Epithelial cell of esophagus (primary cell): ENCODE data around the gene VSIG10.
"Not testable (repeated sequence)": the region's sequence is repeated elsewhere in the genome, so short reads cannot be mapped to it uniquely, and the experiment has no call there.

Source experiments
- DNase-seq: peaks from one replicate; pipeline ENCODE4 v3.0.0; 2010; ENCODE audit warnings: low read depth
- H3K4me3 ChIP-seq: 2 replicates; pipeline ENCODE4 v1.5.1; 2011; ENCODE audit warnings: mild to moderate bottlenecking, low read length, control low read depth
- CTCF ChIP-seq: IDR thresholded peaks from 2 replicates; pipeline ENCODE4 v1.5.1; 2011; ENCODE audit warnings: low read depth, mild to moderate bottlenecking, low read length, control low read depth, inconsistent platforms; ENCODE audit not compliant: insufficient read depth; ENCODE audit errors: missing control alignments

VSIG10 gene

GRCh38 chr12:118033323-118033722, 70.5 kb downstream of the VSIG10 start:
- no peak for TF ChIP-seq CTCF
- H3K4me3 ChIP-seq = no peak overlapping the region
- peak; percentile 4 for DNase-seq

GRCh38 chr12:118032188-118032587, 71.6 kb downstream of the VSIG10 start:
- H3K4me3 ChIP-seq = no peak overlapping the region
- TF ChIP-seq CTCF = no peak

DNA sequence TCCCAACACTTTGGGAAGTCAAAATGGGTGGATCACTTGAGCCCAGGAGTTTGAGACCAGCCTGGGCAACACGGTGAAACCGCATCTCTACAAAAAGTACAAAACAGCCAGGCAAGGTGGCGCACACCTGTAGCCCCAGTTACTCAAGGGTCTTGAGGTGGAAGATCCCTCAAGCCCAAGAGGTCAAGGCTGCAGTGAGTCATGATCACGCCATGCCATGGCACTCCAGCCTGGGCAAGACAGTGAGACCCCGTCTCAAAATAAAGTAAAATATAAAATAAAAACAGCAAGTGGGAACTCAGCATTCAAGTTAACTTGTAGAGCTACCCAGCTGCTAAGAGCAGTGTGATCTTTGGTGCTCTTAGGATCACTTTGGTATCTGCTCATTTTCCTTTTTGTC, 74.6 kb downstream of the VSIG10 start:
- H3K4me3 ChIP-seq = no peak overlapping the region
- no peak for TF ChIP-seq CTCF
- DNase-seq = no peak

More at GRCh38 chr12:118032188-118032587, 71.6 kb downstream of the VSIG10 start:
- DNase-seq = no peak

DNA sequence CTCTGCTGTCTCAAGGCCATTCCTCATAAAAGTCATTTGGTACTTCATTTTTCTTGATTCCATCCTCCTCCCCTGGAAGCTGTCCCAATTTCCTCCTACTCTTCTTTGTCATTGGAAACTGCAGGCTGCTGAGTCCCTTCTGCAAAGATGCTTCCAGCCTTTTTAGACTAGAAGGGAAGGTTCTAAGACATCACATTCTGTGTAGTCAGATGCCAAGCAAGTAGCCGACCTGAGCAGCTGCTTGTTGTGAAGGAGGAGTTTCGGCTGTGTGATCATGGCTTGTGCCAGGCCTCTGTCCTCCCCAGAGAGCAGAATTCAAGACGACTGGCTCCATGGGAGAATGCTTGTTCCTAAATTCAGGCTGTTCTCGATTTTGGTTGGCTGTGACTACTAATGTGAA, 78.6 kb downstream of the VSIG10 start:
- H3K4me3 ChIP-seq = no peak overlapping the region
- DNase-seq = no peak
- TF ChIP-seq CTCF = no peak

- no peak for TF ChIP-seq CTCF
- H3K4me3 ChIP-seq = no peak overlapping the region
- no peak for DNase-seq
Measured at GRCh38 chr12:118023301-118023860, 80.4 kb downstream of the VSIG10 start.

DNA sequence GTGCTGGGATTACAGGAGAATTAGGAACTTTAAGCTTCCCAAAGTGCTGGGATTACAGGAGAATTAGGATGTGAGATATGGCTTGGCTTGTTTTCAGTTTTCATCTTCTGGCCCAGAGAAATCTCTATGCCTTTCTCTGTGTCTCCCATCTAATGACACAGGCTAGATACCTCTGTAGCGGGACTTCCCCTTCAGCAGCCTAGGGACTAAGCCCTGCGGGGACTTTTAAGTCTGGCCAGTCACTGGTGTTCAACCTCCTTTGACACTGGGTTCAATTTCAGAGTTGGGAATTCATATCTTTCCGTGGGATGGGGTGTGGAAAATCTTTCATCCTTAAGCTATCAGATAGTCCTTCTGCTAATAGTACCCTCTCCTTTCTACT, 81.1 kb downstream of the VSIG10 start:
- DNase-seq = no peak
- TF ChIP-seq CTCF = no peak

GRCh38 chr12:118022097-118022727, 81.6 kb downstream of the VSIG10 start:
- H3K4me3 ChIP-seq, DNase-seq: not testable (repeated sequence)

More for the DNA sequence above, 81.1 kb downstream of the VSIG10 start:
- H3K4me3 ChIP-seq = no peak overlapping the region

- no peak for DNase-seq
- H3K4me3 ChIP-seq = no peak overlapping the region
- no peak for TF ChIP-seq CTCF
Measured at GRCh38 chr12:118020036-118020435, 83.8 kb downstream of the VSIG10 start.
